Erythroblast (primary cell): ENCODE measurements around the gene RRBP1.

ENCODE experiments used
- GATA1 ChIP-seq: IDR thresholded peaks from 2 replicates; pipeline ENCODE4 v1.6.1; 2011; ENCODE audit warnings: low read depth, mild to moderate bottlenecking, control low read depth, low read length, moderate library complexity
- POLR2A ChIP-seq: IDR thresholded peaks from 2 replicates; pipeline ENCODE4 v1.6.1; 2011; ENCODE audit warnings: mild to moderate bottlenecking, low read length

- TF ChIP-seq POLR2A = no peak
- TF ChIP-seq GATA1 = no peak
Measured at GRCh38 chr20:17601957-17602356, 80.1 kb downstream of the RRBP1 start.
